GM19025 (cell line): Measurements from ENCODE around the gene PARP8.

Source experiments
- ATAC-seq: cut with Tn5 transposase; IDR thresholded peaks from one replicate; pipeline ENCODE4 v1.9.1; 2021; ENCODE audit warnings: mild to moderate bottlenecking, low read depth, moderate library complexity; ENCODE audit not compliant: unreplicated experiment

The PARP8 gene

GRCh38 chr5:50829023-50829422 lies 162.6 kb downstream of the PARP8 start:
- no peak for ATAC-seq

DNA sequence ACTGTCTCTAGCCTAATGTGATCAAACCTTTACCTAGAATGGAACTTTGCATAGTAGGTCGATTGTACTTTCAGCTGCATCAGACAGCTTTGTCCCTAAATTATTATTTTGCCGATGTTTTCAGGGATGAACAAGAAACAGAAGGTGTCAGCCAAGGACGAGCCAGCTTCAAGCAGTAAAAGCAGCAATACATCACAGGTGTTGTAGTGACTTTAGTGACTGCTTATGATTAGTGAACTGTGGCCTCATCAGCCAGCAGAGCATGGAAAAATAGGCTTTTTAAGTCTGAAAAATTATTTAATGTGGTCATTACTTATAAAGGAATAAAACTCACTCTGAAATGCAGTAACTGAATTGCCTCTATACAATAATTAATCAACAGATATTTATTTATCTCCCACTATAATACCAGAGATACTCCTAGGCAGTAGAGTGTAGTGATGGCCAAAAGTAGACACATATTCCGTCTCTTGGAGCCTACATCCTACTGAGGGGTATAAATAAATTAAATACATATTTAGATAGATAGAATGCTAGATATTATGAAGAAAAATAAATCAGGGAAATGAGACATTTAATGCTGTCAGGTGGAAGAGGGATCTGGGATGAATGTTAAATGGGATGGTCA lies 166.3 kb downstream of the PARP8 start:
- ATAC-seq = no peak

GRCh38 chr5:50836356-50836755 lies 169.9 kb downstream of the PARP8 start:
- ATAC-seq = no peak

DNA sequence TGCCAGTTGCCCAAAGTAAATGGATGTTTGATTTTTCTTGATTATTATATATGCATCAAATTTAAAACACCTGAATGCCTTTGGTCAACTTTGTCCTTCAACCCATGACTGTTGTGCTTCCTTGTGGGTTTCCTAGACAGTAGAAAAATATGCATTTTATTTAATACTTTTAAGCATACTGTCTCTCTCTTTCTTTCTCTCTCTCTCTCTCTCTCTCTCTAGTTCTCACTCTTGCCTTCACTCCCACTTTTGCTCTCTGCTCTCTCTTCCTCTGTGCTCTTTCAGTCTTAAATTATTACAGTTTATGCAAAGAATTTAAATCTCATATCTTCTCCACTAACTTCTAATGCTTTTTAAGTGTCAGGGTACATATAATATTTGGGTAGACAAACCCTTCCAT lies 173.0 kb downstream of the PARP8 start:
- ATAC-seq = no peak

GRCh38 chr5:50843091-50843490 lies 176.7 kb downstream of the PARP8 start:
- ATAC-seq = no peak

DNA sequence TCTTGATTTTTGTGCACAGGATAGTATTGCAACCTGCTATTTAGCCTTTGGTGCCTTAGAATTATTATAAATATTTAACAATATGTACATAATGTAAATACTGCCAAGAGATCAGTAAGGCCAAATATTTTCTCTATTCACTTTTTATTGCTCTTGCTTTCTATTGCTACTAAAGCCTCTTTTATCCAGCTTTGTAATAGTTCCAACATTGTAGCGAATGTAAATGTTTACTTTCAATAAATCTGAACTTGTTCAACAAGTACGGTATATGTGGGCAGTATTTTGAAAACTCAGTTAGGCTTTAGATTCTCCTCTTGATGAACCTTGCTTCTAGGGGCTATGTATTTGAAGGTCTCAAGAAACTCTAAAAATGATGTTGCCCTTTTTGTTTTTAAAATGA lies 179.8 kb downstream of the PARP8 start:
- ATAC-seq = no peak

DNA sequence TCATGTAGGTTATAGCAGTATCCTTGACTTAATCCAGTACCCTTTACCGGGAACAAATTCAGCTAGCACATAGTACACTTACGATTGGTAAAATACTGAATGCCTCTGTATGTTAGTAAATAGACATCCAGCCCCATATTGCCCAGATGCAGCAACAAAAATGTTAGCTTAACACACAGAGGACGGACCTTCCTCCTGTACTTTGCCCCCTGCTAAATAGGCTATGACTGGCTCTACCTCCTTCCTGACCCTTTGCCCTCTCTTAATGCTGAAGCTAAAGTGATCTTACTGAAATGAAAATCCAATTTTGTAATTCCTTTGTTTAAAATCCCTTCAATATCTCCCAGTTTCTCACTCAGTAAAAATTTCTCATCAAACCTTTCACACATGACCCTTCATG lies 183.1 kb downstream of the PARP8 start:
- ATAC-seq = no peak

GRCh38 chr5:50853151-50853550 lies 186.7 kb downstream of the PARP8 start:
- peak; percentile 70 for ATAC-seq

- ATAC-seq = no peak
Observed at GRCh38 chr5:50854082-50854481, 187.6 kb downstream of the PARP8 start.

GRCh38 chr5:50855001-50855400 lies 188.6 kb downstream of the PARP8 start:
- ATAC-seq = no peak

DNA sequence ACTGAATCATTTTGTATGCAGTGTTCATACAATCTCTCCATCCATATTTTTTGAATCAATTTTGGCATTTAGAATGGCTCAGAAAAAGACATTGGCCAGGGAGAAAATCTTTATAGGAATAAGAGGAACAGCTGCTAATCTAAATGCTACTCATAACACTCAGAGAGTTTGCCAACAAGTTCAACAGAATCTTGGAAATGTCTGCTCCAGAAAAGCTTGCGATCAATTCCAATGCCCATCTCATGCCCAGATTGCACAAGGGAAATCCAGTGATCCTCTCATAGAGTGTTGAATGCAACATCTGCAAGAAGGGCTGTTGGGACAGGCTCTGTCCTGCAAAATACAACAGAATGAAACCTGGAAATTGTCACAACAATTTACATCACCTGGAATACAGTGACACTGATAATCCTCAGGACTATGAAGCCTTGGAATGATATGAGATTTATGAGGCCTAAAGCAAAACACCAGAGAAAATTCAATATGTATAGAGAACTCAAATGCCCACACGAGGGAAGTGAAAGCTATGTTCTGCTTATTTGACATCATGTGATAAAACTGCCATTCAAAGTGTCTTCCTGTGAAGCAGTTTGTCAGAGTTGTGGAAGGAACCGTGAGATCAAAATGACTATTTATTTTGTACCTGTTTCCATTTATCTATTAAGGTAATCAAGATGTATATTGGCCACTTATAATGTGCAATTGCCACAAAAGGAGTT lies 190.1 kb downstream of the PARP8 start:
- peak; percentile 52 for ATAC-seq

- ATAC-seq = no peak
Observed at GRCh38 chr5:50863534-50864170, 197.2 kb downstream of the PARP8 start.

- no peak for ATAC-seq
Observed at GRCh38 chr5:50864466-50864865, 198.0 kb downstream of the PARP8 start.

GRCh38 chr5:50866415-50866814 lies 200.0 kb downstream of the PARP8 start:
- ATAC-seq = no peak

- no peak for ATAC-seq
Observed at GRCh38 chr5:50867140-50867539, 200.7 kb downstream of the PARP8 start.

GRCh38 chr5:50873595-50874277 lies 207.3 kb downstream of the PARP8 start:
- ATAC-seq = no peak

DNA sequence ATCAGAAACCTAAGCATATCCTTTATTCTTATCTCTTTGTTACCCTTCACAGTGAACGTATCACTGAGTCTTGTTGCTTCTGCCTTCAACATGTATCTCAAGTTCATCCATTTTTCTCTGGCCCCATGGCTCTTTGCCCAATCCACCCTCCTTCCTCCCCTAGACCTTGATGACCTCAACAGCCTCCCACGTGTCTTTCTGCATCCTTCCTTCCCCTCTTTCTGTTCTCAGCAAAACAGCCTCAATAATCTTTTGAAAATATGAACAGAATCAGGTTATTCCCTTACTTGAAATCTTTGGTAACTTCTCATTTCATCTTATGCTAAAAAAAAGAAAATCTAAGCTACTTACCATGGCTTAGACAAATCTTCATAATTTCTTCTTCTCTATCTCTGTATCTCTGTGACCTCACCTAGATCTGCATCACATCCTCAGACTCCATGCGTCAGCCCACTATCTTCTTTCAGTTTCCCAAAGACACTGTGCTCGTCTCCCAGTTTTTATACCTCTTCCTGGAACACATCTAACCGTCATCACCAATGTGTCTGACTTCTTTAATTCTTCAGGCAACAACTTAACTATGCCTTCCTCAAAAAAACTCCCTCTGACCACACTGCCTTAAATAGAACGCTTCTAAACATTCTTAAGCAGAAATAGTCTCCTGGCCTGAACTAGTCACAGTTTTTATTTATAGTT lies 208.0 kb downstream of the PARP8 start:
- ATAC-seq = no peak

DNA sequence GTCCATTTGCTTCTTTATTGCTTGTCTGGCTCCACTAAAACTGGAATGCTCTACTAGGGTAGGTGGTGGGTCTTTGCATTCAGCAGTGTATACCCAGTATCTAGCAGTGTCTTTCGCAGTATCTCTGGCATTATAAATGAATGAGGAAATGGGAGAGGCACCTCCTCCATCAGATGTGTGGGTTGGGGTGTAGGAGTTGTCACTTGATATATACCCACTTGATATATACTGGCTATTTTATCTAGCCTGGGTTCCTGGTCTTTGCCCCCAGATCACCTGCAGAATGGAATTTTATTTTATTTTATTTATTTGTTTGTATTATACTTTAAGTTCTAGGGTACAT lies 208.5 kb downstream of the PARP8 start:
- no peak for ATAC-seq

GRCh38 chr5:50878470-50878869 lies 212.0 kb downstream of the PARP8 start:
- no peak for ATAC-seq

DNA sequence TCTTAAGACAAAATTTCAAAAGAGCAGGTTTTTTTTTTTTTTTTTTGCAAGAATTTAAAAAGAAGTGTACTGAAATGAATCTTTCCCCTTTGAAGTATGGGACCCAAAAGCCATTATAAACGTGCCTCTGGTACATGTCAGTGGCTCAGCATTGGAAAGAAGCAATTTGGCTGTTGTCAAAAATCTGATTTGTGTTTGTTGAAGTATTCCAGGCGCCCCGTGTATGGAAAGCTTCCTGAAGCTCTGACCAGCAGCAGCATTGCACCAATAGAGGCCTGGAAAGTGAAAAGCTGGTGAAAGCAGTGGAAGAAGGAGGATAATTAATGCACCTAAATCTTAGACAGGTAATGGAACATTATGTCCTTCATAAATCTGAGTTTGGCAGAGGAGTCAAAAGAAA lies 215.0 kb downstream of the PARP8 start:
- no peak for ATAC-seq
